Measurements from ENCODE around the gene NRG3. TPM values are rescaled to one million over a fixed set of nuclear protein-coding genes. Genes with fewer than 3 reads are reported as not detected.

NRG3 gene
- total and polyA plus RNA-seq, 2 of the 8 experiments (the other 6 are each of a cell fraction or from before 2014, with no cell fraction given), result 4.2 to 5.0 TPM

DNA sequence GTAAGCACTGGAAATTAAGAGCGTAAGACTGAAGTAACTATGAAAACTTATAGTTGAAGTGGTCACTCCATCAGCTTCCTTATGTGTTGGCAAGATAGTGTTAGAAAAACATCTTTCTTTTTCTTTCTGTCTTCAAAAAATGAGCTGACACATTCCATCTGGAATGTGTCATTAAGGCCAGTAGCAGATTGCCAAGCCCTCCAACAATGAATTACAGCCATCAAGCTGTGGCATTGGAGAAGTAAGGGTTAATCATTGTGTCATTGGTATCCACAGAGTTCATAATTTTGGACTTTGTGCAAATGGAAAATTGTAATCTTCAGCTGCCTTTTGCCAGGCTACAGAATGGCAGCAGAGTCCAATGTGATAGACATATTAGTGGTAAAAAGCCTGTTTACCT lies 926.3 kb downstream of the NRG3 start:
- no peak overlapping the region for H3K4me2 ChIP-seq (ENCODE audit: insufficient read depth in 1 of 2, low read depth in 2 of 2, low read length in 2 of 2)
- H4K5ac ChIP-seq (ENCODE audit: insufficient read length, low read depth, low read length), result no peak overlapping the region
- H4K91ac ChIP-seq (replicated peaks; ENCODE audit: insufficient read length, low read length), result no peak overlapping the region
- no peak overlapping the region for H2BK12ac ChIP-seq (ENCODE audit: low read depth, low read length)
- no peaks in the 10 kb centered on the region for H3K23me2 ChIP-seq (ENCODE audit: low read depth, low read length)
- no peak overlapping the region for H3K14ac ChIP-seq (ENCODE audit: insufficient read length)
- no peak overlapping the region for H2AK5ac ChIP-seq (ENCODE audit: low read depth, low read length)
- no peaks in the 10 kb centered on the region for H3K36me3 ChIP-seq (ENCODE audit: control insufficient read depth in 2 of 4, insufficient read depth in 4 of 4, low read length in 3 of 4)
- no peak overlapping the region for H2BK5ac ChIP-seq (ENCODE audit: low read depth, low read length)
- no peaks in the 10 kb centered on the region for H4K20me1 ChIP-seq (replicated peaks in 1 of 2; ENCODE audit: control insufficient read depth in 1 of 2, insufficient read depth in 2 of 2, low read length in 2 of 2)
- no peak for FAIRE-seq
- TF ChIP-seq GTF2F1 (IDR thresholded peaks at IDR 0.05; ENCODE audit: borderline replicate concordance, low read depth, low read length) (no peak), NANOG (IDR thresholded peaks at IDR 0.05; ENCODE audit: insufficient read depth, low read depth, low read length, poor library complexity, severe bottlenecking) (no peak), YY1 (IDR thresholded peaks at IDR 0.05; ENCODE audit: low read depth, low read length) (no peak), POLR2A (IDR thresholded peaks at IDR 0.05; ENCODE audit: control extremely low read depth in 1 of 2, low read depth in 2 of 2, low read length in 2 of 2) (no peak), PHF8 (conservative IDR thresholded peaks at IDR 0.05; ENCODE audit: low read depth, low read length) (no peak), GABPA (IDR thresholded peaks at IDR 0.05; ENCODE audit: borderline replicate concordance, insufficient read depth, low read length) (no peak), JUN (IDR thresholded peaks at IDR 0.05; ENCODE audit: low read depth, low read length) (no peak)
- H2BK120ac ChIP-seq (replicated peaks; ENCODE audit: low read depth, low read length), result no peak overlapping the region
- H2BK20ac ChIP-seq (ENCODE audit: low read length), result no peak overlapping the region
- no peak overlapping the region for H3K56ac ChIP-seq (replicated peaks; ENCODE audit: insufficient read length, low read depth, low read length)
- H3K4me3 ChIP-seq (ENCODE audit: extremely low read depth in 1 of 4, insufficient read depth in 2 of 4, low read depth in 3 of 4, low read length in 4 of 4), result no peak overlapping the region
- 95% methylated on average over 1 of the region's 1 CpG; no CpG with 5 or more reads in 1 of the 2 experiments for WGBS, 2 experiments (ENCODE audit: extremely low coverage in 1 of 2, insufficient coverage in 1 of 2, insufficient read length in 1 of 2, insufficient replicate concordance in 2 of 2, low coverage in 1 of 2, low lambda C conversion rate in 2 of 2, missing lambda C conversion rate in 1 of 2)
- H3K79me1 ChIP-seq (ENCODE audit: low read depth, low read length), result no peaks in the 10 kb centered on the region
- no peak overlapping the region for H3K27ac ChIP-seq (ENCODE audit: low read depth, low read length)
- H2AFZ ChIP-seq (ENCODE audit: low read length), result no peak overlapping the region
- H3K4me1 ChIP-seq (replicated peaks in 1 of 4; ENCODE audit: control insufficient read depth in 3 of 4, insufficient read depth in 4 of 4, low read length in 3 of 4), result no peaks in the 10 kb centered on the region
- H3K23ac ChIP-seq (ENCODE audit: insufficient read length), result no peak overlapping the region
- H3K4ac ChIP-seq (replicated peaks; ENCODE audit: insufficient read length, low read depth, low read length), result no peak overlapping the region
- no peak overlapping the region for H3K18ac ChIP-seq (ENCODE audit: extremely low read depth, low read length)
- no peaks in the 10 kb centered on the region for H3K27me3 ChIP-seq (replicated peaks in 1 of 4; ENCODE audit: control insufficient read depth in 3 of 4, extremely low read depth in 1 of 4, insufficient read depth in 3 of 4, low read length in 3 of 4)
- H3K9me3 ChIP-seq (ENCODE audit: insufficient read depth in 2 of 2, low read depth in 1 of 2, low read length in 1 of 2), result no peaks in the 10 kb centered on the region
- no peaks in the 10 kb centered on the region for H3K79me2 ChIP-seq (ENCODE audit: control insufficient read depth in 1 of 2, insufficient read depth in 2 of 2, low read length in 2 of 2)
- DNase-seq (ENCODE audit: low read depth in 1 of 2, low spot score in 2 of 2), result no peak
- CTCF ChIA-PET (ENCODE audit: partially characterized antibody), result interaction anchor here (1.7 kb wide), 1 partner anchor 10 kb away, joined by 9 read pairs; no protein-coding TSS in a partner anchor
- no peak overlapping the region for H4K8ac ChIP-seq (ENCODE audit: extremely low read depth, insufficient read depth, low read length)
- POLR2A ChIA-PET (ENCODE audit: partially characterized antibody), result no interaction called here
- H2BK15ac ChIP-seq (ENCODE audit: low read length), result no peak overlapping the region
- H3K9ac ChIP-seq (replicated peaks in 1 of 4; ENCODE audit: extremely low read depth in 1 of 4, low read depth in 3 of 4, low read length in 3 of 4), result no peak overlapping the region
